WTC11 (cell line): ENCODE results near the gene NTN3. TPM values are rescaled to one million over a fixed set of nuclear protein-coding genes. Genes with fewer than 3 reads are reported as not detected.

Experiments
- ATAC-seq: fragments of 200-7000 bp; cut with Tn5 transposase; 2 replicates; pipeline ENCODE4 v1.10.0; 2021; ENCODE audit warnings: mild to moderate bottlenecking, moderate library complexity
- CTCF ChIA-PET: fragments of 300-600 bp; sonication (Branson Sonifier 250); formaldehyde crosslinking; loops from one replicate; lab custom pipeline; 2021; ENCODE audit warnings: antibody characterized with exemption; lab: Charles Lee
- POLR2A ChIA-PET: fragments of 350-600 bp; sonication (Branson Sonifier 250); formaldehyde crosslinking; loops from one replicate; lab custom pipeline; 2021; ENCODE audit warnings: antibody characterized with exemption; lab: Charles Lee
- DNase-seq: peaks from one replicate; pipeline ENCODE4 v3.0.0; 2021; ENCODE audit warnings: low spot score
- H3K27ac Mint-ChIP-seq: 2 replicates; pipeline ENCODE4 v1.8.0; 2021; ENCODE audit warnings: mixed read lengths
- H3K27me3 Mint-ChIP-seq: 2 replicates; pipeline ENCODE4 v1.8.0; 2021; ENCODE audit warnings: low read depth, mild to moderate bottlenecking, moderate library complexity, mixed read lengths
- H3K36me3 Mint-ChIP-seq: 2 replicates; pipeline ENCODE4 v1.8.0; 2021; ENCODE audit warnings: mixed read lengths
- H3K4me1 Mint-ChIP-seq: 2 replicates; pipeline ENCODE4 v1.8.0; 2022; ENCODE audit warnings: mixed read lengths
- H3K4me3 Mint-ChIP-seq: 2 replicates; pipeline ENCODE4 v1.8.0; 2021; ENCODE audit warnings: mild to moderate bottlenecking, moderate library complexity, mixed read lengths
- H3K9me3 Mint-ChIP-seq: 2 replicates; pipeline ENCODE4 v1.8.0; 2021; ENCODE audit warnings: mixed read lengths
- CREB1 ChIP-seq: sonication (generic); formaldehyde crosslinking; IDR thresholded peaks from 2 replicates; pipeline ENCODE4 v1.8.0; 2023; ENCODE audit warnings: mild to moderate bottlenecking, missing genetic modification reagents
- GABPB1 ChIP-seq: sonication (generic); formaldehyde crosslinking; IDR thresholded peaks from 2 replicates; pipeline ENCODE4 v1.8.1; 2023; ENCODE audit warnings: mild to moderate bottlenecking, missing genetic modification reagents
- IRF2 ChIP-seq: sonication (generic); formaldehyde crosslinking; IDR thresholded peaks from 2 replicates; pipeline ENCODE4 v1.8.0; 2022; ENCODE audit warnings: low read depth, missing genetic modification reagents, borderline replicate concordance
- KAT7 ChIP-seq: sonication (generic); formaldehyde crosslinking; IDR thresholded peaks from 2 replicates; pipeline ENCODE4 v1.8.1; 2023; ENCODE audit warnings: missing genetic modification reagents, mild to moderate bottlenecking, borderline replicate concordance
- NFE2L1 ChIP-seq: sonication (generic); formaldehyde crosslinking; IDR thresholded peaks from 2 replicates; pipeline ENCODE4 v1.8.1; 2023; ENCODE audit warnings: missing genetic modification reagents
- NFYB ChIP-seq: sonication (generic); formaldehyde crosslinking; conservative IDR thresholded peaks from 2 replicates; pipeline ENCODE4 v1.8.0; 2022; ENCODE audit warnings: low read depth, missing genetic modification reagents
- RORB ChIP-seq: fragments of 250-450 bp; sonication (Bioruptor Pico); IDR thresholded peaks from 2 replicates; pipeline ENCODE4 v1.9.0; 2021; ENCODE audit warnings: mild to moderate bottlenecking
- TEAD4 ChIP-seq: sonication (generic); formaldehyde crosslinking; IDR thresholded peaks from 2 replicates; pipeline ENCODE4 v1.8.0; 2022; ENCODE audit warnings: mild to moderate bottlenecking, missing genetic modification reagents
- TP53 ChIP-seq: sonication (generic); formaldehyde crosslinking; IDR thresholded peaks from 2 replicates; pipeline ENCODE4 v1.8.1; 2023; ENCODE audit warnings: mild to moderate bottlenecking, missing genetic modification reagents
- ZNF263 ChIP-seq: sonication (generic); formaldehyde crosslinking; IDR thresholded peaks from 2 replicates; pipeline ENCODE4 v1.8.1; 2022; ENCODE audit warnings: low read depth, mild to moderate bottlenecking, moderate library complexity, missing genetic modification reagents
- total RNA-seq: library from RNA; stranded (reverse); gene quantifications from 3 replicates; pipeline ENCODE4 v1.2.3, GENCODE V29; 2021
- TF ChIP-seq, protein P1 (sequence below): sonication (generic); formaldehyde crosslinking; IDR thresholded peaks from 2 replicates; pipeline ENCODE4 v1.8.0; 2022; ENCODE audit warnings: missing genetic modification reagents
- TF ChIP-seq, protein P2 (sequence below): sonication (generic); formaldehyde crosslinking; IDR thresholded peaks from 2 replicates; pipeline ENCODE4 v1.8.0; 2022; ENCODE audit warnings: mild to moderate bottlenecking, missing genetic modification reagents
- TF ChIP-seq, protein P3 (sequence below): sonication (generic); formaldehyde crosslinking; IDR thresholded peaks from 2 replicates; pipeline ENCODE4 v1.8.0; 2022; ENCODE audit warnings: mild to moderate bottlenecking, missing genetic modification reagents
- TF ChIP-seq, protein P4 (sequence below): sonication (generic); formaldehyde crosslinking; IDR thresholded peaks from 2 replicates; pipeline ENCODE4 v1.8.1; 2023; ENCODE audit warnings: mild to moderate bottlenecking, missing genetic modification reagents, moderate library complexity
- TF ChIP-seq, protein P5 (sequence below): sonication (generic); formaldehyde crosslinking; IDR thresholded peaks from 2 replicates; pipeline ENCODE4 v1.8.0; 2023; ENCODE audit warnings: missing genetic modification reagents, mild to moderate bottlenecking, borderline replicate concordance
- TF ChIP-seq, protein P6 (sequence below): fragments of 250-450 bp; sonication (Bioruptor Pico); IDR thresholded peaks from 2 replicates; pipeline ENCODE4 v2.1.2; 2022; ENCODE audit warnings: mild to moderate bottlenecking, moderate library complexity

NTN3 gene
- total RNA-seq, 1 experiment from 2014 or later, result 0.92 TPM

DNA sequence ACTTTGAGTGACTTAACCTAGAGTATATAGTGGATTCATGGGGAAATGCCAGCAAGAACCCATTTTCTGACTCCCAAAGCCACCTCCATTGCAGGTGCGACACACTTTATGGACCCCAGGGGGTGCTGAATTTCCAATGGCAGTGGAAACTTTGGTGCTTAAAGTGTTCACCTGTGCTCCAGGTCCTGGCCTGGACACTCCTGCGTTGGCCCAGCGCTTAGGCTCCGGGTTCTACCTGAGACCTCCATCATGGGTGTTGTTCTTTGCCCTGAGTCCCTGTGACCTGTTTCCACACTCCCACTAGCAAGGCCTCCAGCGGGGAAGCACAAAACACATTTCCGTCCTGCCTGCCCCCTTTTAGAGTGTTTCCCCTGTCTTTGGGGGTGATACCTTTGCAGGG, 38.8 kb upstream of the NTN3 start:
- Mint-ChIP-seq H3K4me1 (peaks cover 23% of the 10 kb centered on the region), H3K9me3 (no peaks in the 10 kb centered on the region), H3K36me3 (peaks cover 52% of the 10 kb centered on the region), H3K27ac (no peak overlapping the region), H3K27me3 (peaks cover 9% of the 10 kb centered on the region), H3K4me3 (no peak overlapping the region)
- CTCF ChIA-PET, result interaction anchor here (1.4 kb wide), 1 partner anchor 28 kb away, joined by 3 read pairs; the partner anchor contains the start of gene TEDC2
- DNase-seq, result no peak
- no peak for ATAC-seq
- TF ChIP-seq, protein P1, sequence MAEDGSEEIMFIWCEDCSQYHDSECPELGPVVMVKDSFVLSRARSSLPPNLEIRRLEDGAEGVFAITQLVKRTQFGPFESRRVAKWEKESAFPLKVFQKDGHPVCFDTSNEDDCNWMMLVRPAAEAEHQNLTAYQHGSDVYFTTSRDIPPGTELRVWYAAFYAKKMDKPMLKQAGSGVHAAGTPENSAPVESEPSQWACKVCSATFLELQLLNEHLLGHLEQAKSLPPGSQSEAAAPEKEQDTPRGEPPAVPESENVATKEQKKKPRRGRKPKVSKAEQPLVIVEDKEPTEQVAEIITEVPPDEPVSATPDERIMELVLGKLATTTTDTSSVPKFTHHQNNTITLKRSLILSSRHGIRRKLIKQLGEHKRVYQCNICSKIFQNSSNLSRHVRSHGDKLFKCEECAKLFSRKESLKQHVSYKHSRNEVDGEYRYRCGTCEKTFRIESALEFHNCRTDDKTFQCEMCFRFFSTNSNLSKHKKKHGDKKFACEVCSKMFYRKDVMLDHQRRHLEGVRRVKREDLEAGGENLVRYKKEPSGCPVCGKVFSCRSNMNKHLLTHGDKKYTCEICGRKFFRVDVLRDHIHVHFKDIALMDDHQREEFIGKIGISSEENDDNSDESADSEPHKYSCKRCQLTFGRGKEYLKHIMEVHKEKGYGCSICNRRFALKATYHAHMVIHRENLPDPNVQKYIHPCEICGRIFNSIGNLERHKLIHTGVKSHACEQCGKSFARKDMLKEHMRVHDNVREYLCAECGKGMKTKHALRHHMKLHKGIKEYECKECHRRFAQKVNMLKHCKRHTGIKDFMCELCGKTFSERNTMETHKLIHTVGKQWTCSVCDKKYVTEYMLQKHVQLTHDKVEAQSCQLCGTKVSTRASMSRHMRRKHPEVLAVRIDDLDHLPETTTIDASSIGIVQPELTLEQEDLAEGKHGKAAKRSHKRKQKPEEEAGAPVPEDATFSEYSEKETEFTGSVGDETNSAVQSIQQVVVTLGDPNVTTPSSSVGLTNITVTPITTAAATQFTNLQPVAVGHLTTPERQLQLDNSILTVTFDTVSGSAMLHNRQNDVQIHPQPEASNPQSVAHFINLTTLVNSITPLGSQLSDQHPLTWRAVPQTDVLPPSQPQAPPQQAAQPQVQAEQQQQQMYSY (CRISPR knock-in tag), result no peak
- TF ChIP-seq, protein P2, sequence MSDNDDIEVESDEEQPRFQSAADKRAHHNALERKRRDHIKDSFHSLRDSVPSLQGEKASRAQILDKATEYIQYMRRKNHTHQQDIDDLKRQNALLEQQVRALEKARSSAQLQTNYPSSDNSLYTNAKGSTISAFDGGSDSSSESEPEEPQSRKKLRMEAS, result no peak
- TF ChIP-seq NFE2L1 (no peak), ZNF263 (CRISPR knock-in tag) (no peak), TEAD4 (CRISPR knock-in tag) (no peak), CREB1 (CRISPR knock-in tag) (no peak), TP53 (no peak), IRF2 (no peak), GABPB1 (CRISPR knock-in tag) (no peak), RORB (CRISPR knock-in tag) (no peak), KAT7 (CRISPR knock-in tag) (no peak), NFYB (no peak)
- TF ChIP-seq, protein P3, sequence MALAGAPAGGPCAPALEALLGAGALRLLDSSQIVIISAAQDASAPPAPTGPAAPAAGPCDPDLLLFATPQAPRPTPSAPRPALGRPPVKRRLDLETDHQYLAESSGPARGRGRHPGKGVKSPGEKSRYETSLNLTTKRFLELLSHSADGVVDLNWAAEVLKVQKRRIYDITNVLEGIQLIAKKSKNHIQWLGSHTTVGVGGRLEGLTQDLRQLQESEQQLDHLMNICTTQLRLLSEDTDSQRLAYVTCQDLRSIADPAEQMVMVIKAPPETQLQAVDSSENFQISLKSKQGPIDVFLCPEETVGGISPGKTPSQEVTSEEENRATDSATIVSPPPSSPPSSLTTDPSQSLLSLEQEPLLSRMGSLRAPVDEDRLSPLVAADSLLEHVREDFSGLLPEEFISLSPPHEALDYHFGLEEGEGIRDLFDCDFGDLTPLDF (CRISPR knock-in tag), result no peak
- TF ChIP-seq, protein P4, sequence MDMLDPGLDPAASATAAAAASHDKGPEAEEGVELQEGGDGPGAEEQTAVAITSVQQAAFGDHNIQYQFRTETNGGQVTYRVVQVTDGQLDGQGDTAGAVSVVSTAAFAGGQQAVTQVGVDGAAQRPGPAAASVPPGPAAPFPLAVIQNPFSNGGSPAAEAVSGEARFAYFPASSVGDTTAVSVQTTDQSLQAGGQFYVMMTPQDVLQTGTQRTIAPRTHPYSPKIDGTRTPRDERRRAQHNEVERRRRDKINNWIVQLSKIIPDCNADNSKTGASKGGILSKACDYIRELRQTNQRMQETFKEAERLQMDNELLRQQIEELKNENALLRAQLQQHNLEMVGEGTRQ (CRISPR knock-in tag), result no peak
- TF ChIP-seq, protein P5, sequence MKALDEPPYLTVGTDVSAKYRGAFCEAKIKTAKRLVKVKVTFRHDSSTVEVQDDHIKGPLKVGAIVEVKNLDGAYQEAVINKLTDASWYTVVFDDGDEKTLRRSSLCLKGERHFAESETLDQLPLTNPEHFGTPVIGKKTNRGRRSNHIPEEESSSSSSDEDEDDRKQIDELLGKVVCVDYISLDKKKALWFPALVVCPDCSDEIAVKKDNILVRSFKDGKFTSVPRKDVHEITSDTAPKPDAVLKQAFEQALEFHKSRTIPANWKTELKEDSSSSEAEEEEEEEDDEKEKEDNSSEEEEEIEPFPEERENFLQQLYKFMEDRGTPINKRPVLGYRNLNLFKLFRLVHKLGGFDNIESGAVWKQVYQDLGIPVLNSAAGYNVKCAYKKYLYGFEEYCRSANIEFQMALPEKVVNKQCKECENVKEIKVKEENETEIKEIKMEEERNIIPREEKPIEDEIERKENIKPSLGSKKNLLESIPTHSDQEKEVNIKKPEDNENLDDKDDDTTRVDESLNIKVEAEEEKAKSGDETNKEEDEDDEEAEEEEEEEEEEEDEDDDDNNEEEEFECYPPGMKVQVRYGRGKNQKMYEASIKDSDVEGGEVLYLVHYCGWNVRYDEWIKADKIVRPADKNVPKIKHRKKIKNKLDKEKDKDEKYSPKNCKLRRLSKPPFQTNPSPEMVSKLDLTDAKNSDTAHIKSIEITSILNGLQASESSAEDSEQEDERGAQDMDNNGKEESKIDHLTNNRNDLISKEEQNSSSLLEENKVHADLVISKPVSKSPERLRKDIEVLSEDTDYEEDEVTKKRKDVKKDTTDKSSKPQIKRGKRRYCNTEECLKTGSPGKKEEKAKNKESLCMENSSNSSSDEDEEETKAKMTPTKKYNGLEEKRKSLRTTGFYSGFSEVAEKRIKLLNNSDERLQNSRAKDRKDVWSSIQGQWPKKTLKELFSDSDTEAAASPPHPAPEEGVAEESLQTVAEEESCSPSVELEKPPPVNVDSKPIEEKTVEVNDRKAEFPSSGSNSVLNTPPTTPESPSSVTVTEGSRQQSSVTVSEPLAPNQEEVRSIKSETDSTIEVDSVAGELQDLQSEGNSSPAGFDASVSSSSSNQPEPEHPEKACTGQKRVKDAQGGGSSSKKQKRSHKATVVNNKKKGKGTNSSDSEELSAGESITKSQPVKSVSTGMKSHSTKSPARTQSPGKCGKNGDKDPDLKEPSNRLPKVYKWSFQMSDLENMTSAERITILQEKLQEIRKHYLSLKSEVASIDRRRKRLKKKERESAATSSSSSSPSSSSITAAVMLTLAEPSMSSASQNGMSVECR (CRISPR knock-in tag), result no peak
- TF ChIP-seq, protein P6, sequence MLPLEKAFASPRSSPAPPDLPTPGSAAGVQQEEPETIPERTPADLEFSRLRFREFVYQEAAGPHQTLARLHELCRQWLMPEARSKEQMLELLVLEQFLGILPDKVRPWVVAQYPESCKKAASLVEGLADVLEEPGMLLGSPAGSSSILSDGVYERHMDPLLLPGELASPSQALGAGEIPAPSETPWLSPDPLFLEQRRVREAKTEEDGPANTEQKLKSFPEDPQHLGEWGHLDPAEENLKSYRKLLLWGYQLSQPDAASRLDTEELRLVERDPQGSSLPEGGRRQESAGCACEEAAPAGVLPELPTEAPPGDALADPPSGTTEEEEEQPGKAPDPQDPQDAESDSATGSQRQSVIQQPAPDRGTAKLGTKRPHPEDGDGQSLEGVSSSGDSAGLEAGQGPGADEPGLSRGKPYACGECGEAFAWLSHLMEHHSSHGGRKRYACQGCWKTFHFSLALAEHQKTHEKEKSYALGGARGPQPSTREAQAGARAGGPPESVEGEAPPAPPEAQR, result no peak
- POLR2A ChIA-PET, result no interaction called here
